ENCODE results near the gene ZMYM2. TPM values are rescaled to one million over a fixed set of nuclear protein-coding genes. Genes with fewer than 3 reads are reported as not detected.
"Not testable (repeated sequence)": the region's sequence is repeated elsewhere in the genome, so short reads cannot be mapped to it uniquely, and the experiment has no call there.

Gene ZMYM2
- total RNA-seq, 1 experiment from 2014 or later, result 91.1 TPM

GRCh38 chr13:20035130-20035529, 76.6 kb downstream of the ZMYM2 start:
- TF ChIP-seq, protein P1, sequence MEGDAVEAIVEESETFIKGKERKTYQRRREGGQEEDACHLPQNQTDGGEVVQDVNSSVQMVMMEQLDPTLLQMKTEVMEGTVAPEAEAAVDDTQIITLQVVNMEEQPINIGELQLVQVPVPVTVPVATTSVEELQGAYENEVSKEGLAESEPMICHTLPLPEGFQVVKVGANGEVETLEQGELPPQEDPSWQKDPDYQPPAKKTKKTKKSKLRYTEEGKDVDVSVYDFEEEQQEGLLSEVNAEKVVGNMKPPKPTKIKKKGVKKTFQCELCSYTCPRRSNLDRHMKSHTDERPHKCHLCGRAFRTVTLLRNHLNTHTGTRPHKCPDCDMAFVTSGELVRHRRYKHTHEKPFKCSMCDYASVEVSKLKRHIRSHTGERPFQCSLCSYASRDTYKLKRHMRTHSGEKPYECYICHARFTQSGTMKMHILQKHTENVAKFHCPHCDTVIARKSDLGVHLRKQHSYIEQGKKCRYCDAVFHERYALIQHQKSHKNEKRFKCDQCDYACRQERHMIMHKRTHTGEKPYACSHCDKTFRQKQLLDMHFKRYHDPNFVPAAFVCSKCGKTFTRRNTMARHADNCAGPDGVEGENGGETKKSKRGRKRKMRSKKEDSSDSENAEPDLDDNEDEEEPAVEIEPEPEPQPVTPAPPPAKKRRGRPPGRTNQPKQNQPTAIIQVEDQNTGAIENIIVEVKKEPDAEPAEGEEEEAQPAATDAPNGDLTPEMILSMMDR (IDR thresholded peaks at IDR 0.05; ENCODE audit: insufficient read depth in 1 of 2, low read depth in 1 of 2, low read length in 1 of 2, severe bottlenecking in 1 of 2, unreplicated experiment in 1 of 2), result peak; percentile 15 to 16
- no peaks in the 10 kb centered on the region for H3K27me3 ChIP-seq (replicated peaks; ENCODE audit: control insufficient read depth, insufficient read depth, low read length)
- H3K27me3 Mint-ChIP-seq (ENCODE audit: insufficient read depth, unreplicated experiment), result no peaks in the 10 kb centered on the region
- intact Hi-C loops (cut with micrococcal nuclease; ENCODE audit: unreplicated experiment), result loop anchor here (5.0 kb wide), 1 partner anchor 127 kb away; the partner anchor contains the start of gene GJA3
- peaks cover 1% of the 10 kb centered on the region for H3K4me1 Mint-ChIP-seq (ENCODE audit: low read depth, unreplicated experiment)
- DNase-seq, result no peak
- H3K4me3 ChIP-seq (ENCODE audit: low read depth, low read length), result no peak overlapping the region
- no peaks in the 10 kb centered on the region for H3K4me1 ChIP-seq
- ChIA-PET CTCF (interaction anchor here (0.9 to 1.3 kb wide), 2 partner anchors 51 to 93 kb away, joined by 3 read pairs; no protein-coding TSS in a partner anchor), POLR2A (no interaction called here)
- BruUV-seq (replicated peaks), result no TSS peak
- H3K9me3 ChIP-seq, result no peaks in the 10 kb centered on the region
- no peak overlapping the region for H3K27ac Mint-ChIP-seq (ENCODE audit: unreplicated experiment)
- no peaks in the 10 kb centered on the region for H3K9me3 Mint-ChIP-seq (ENCODE audit: unreplicated experiment)
- peaks cover 5% of the 10 kb centered on the region for H3K36me3 ChIP-seq (ENCODE audit: control insufficient read depth, insufficient read depth, low read length)
- no peak overlapping the region for H3K4me3 Mint-ChIP-seq (ENCODE audit: unreplicated experiment)
- peaks cover 93% of the 10 kb centered on the region for H3K36me3 Mint-ChIP-seq (ENCODE audit: insufficient read depth, unreplicated experiment)

- Mint-ChIP-seq H3K9me3 (ENCODE audit: unreplicated experiment) (no peaks in the 10 kb centered on the region), H3K27me3 (ENCODE audit: insufficient read depth, unreplicated experiment) (no peaks in the 10 kb centered on the region), H3K4me3 (ENCODE audit: unreplicated experiment) (no peak overlapping the region), H3K4me1 (ENCODE audit: low read depth, unreplicated experiment) (peaks cover 8% of the 10 kb centered on the region), H3K36me3 (ENCODE audit: insufficient read depth, unreplicated experiment) (peaks cover 91% of the 10 kb centered on the region), H3K27ac (ENCODE audit: unreplicated experiment) (no peak overlapping the region)
- intact Hi-C loops (cut with micrococcal nuclease; ENCODE audit: unreplicated experiment), result loop anchor here (5.0 kb wide), 1 partner anchor 124 kb away; the partner anchor contains the start of gene GJA3
- Histone ChIP-seq H3K9me3 (no peaks in the 10 kb centered on the region), H3K4me3 (ENCODE audit: low read depth, low read length) (no peak overlapping the region), H3K27me3 (replicated peaks; ENCODE audit: control insufficient read depth, insufficient read depth, low read length) (no peaks in the 10 kb centered on the region), H3K4me1 (no peaks in the 10 kb centered on the region), H3K36me3 (ENCODE audit: control insufficient read depth, insufficient read depth, low read length) (peaks cover 5% of the 10 kb centered on the region)
- BruUV-seq (replicated peaks), result no TSS peak
- POLR2A ChIA-PET, result interaction anchor here (0.6 kb wide), 1 partner anchor 10 kb away, joined by 4 read pairs; no protein-coding TSS in a partner anchor
- DNase-seq, result no peak
- TF ChIP-seq, protein P1 (IDR thresholded peaks at IDR 0.05; ENCODE audit: insufficient read depth in 1 of 2, low read depth in 1 of 2, low read length in 1 of 2, severe bottlenecking in 1 of 2, unreplicated experiment in 1 of 2), result no peak
- CTCF ChIA-PET, result no interaction called here
These were observed 79.4 kb downstream of the ZMYM2 start for GRCh38 chr13:20037908-20038307.

DNA sequence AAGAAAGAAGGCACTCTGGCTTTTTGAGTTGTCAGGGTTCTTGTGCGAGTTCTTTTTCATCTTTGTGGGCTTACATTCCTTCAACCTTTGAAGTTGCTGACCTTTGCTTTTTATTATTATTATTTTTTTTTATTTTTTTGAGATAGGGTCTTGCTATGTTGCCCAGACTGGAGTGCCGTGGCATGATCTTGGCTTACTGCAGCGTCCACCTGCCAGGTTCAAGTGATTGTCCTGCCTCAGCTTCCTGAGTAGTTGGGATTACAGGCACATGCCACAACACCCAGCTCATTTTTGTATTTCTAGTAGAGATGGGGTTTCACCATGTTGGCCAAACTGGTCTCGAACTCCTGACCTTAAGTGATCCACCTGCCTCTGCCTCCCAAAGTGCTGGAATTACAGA, 84.1 kb downstream of the ZMYM2 start:
- H3K4me1 ChIP-seq; H3K4me3 ChIP-seq (ENCODE audit: low read depth, low read length); H3K4me3 Mint-ChIP-seq (ENCODE audit: unreplicated experiment); DNase-seq; H3K36me3 ChIP-seq (ENCODE audit: control insufficient read depth, insufficient read depth, low read length); BruUV-seq (replicated peaks); H3K9me3 ChIP-seq; H3K27ac Mint-ChIP-seq (ENCODE audit: unreplicated experiment); H3K27me3 ChIP-seq (replicated peaks; ENCODE audit: control insufficient read depth, insufficient read depth, low read length); intact Hi-C loops (cut with micrococcal nuclease; ENCODE audit: unreplicated experiment); H3K27me3 Mint-ChIP-seq (ENCODE audit: insufficient read depth, unreplicated experiment); POLR2A ChIA-PET; H3K9me3 Mint-ChIP-seq (ENCODE audit: unreplicated experiment): not testable (repeated sequence)
- peaks cover 15% of the 10 kb centered on the region for H3K4me1 Mint-ChIP-seq (ENCODE audit: low read depth, unreplicated experiment)
- CTCF ChIA-PET, result interaction anchor here (0.6 kb wide), 1 partner anchor 66 kb away, joined by 6 read pairs; no protein-coding TSS in a partner anchor
- H3K36me3 Mint-ChIP-seq (ENCODE audit: insufficient read depth, unreplicated experiment), result peaks cover 68% of the 10 kb centered on the region

All from Caco-2 (cell line).